GM18873 (cell line): ENCODE data around the gene PTK6.
"Not testable (repeated sequence)": the region's sequence is repeated elsewhere in the genome, so short reads cannot be mapped to it uniquely, and the experiment has no call there.

ENCODE experiments used
- ATAC-seq: cut with Tn5 transposase; IDR thresholded peaks from one replicate; pipeline ENCODE4 v1.9.1; 2021; ENCODE audit warnings: mild to moderate bottlenecking, moderate library complexity, moderate number of reproducible peaks; ENCODE audit not compliant: unreplicated experiment, low FRiP score

The PTK6 gene

DNA sequence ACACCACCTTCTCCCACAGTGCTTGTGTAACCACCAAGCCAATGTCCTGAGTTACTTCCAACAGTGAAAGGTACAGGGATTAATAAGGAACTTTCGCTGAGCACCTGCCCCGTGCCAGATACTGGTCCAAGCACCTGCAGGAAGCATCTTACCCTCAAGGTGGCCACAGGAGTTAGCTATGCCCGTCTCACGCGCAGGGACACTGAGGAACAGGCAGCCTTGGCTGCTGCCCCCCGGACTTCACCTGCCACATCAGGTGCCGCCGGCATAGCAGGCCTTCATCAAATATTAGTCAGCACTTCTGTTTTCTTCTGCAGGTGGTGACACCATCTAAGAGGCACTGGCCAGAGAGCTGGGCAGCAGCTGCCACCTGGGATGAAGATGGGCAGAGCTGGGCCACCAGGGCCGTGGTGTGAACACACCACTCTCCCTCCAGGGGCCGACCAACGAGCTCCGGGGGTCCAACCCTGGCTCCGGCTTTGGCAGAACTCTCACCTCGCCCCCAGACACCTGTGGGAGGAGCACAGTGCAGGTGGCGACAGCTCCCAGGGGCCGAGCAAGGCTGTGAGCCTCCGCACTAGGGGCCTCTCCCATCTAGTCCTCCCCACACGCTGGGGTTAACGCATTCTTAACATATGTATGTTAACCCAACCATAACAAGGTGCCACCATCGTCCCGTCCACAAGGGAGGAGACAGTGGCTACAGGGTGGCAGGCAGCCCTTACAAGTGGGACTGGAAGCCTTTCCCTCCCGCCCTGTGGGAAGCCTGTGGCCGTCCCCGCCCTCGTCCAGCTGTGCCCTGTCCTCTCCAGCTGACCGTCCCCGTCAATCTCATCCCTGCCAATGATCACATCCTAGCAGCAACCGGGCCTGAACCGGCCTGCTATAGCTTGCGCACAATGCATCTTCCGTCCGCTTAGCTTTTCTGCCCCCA is 19.5 kb downstream of the PTK6 start:
- no peak for ATAC-seq

- not testable (repeated sequence) for ATAC-seq
Measured at GRCh38 chr20:63514520-63514919, 22.7 kb downstream of the PTK6 start.

DNA sequence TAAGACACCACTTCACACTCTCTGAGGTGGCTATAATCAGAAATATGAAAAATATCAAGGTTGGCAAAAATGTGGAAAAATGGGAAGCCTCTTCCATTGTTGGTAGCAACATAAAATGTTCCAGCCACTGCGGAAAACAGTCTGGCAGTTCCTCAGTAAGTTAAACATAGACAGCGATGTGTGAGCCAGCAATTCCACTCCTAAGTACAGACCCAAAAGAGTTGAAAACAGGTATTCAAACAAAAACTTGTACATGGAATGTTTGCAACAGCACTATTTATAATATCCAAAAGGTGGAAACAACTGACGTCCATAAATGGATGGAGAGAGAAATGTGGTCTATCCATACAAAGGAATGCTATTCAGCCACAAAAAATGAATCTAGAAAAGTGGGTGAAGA is 24.0 kb downstream of the PTK6 start:
- no peak for ATAC-seq

GRCh38 chr20:63509088-63509564 is 28.1 kb downstream of the PTK6 start:
- no peak for ATAC-seq

DNA sequence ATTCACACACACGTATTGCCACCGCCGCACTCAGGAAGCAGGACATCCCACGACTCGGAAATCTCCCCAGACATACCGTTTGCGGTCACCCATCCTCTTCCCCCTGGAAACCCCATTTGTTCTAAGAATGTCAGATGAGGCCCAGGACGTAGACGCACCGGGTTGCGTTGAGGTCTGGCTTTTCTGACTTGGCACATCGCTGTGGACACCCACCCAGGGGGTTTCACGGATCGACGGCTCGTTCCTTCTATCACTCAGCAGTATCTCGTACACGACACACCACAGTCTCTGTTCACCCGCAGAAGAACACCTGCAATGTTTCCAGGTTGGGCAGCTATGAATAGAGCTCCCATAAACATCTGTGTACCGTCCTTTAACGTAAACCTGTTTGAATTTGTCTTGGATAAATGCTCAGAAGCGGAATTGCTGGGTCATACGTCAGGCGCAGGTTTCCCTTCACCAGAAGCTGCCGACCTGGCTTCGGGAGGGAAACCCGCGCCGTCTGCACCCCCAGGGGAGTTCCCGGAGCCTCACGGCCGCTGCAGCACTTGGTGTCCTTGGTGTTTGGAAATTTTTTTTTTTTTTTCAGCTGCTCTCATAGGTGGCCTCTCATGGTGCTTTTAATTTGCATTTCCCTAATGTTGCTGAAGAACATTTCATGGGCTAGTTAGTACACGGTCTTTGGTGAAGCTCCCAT is 29.0 kb downstream of the PTK6 start:
- no peak for ATAC-seq

DNA sequence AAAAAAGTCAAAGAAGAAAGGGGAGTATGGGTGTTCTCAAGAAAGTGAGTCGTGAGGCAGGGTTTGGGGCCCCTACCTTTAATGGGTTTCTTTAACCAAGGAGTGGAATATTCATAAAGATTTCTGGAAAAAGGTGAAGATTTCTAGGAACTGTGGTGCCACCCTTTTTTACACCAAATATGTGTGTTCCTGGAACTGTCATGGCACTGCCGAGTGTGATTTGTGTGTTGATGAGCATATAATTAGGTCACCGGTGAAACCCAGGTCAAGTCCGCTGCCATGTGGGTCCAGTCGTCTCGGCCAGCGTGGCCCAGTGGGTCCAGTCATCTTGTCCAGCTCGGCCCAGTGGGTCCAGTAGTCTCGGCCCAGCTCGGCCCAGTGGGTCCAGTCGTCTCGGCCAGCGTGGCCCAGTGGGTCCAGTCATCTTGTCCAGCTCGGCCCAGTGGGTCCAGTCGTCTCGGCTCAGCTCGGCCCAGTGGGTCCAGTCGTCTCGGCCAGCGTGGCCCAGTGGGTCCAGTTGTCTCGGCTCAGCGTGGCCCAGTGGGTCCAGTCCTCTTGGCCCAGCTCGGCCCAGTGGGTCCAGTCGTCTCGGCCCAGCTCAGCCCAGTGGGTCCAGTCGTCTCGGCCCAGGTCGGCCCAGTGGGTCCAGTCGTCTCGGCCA is 30.0 kb downstream of the PTK6 start:
- no peak for ATAC-seq

DNA sequence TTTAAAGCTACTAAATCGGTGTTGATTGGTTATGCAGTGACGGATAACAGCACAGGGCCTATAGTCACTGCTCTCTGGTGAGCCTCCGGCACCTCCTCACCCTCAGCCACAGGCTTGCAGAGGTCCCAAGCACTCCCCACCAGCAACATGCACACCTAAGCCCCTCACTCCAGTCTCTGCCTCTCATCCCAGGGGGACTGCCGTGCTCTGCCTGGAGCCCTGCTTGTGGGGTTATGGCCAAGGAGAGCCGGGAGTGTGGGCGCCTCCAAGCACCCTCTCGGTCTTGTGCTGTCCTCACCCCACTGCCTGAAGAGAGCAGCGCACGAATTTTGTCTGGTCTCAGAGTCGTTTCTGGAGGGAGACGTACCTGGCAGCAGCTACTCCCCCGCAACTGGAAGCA is 31.5 kb downstream of the PTK6 start:
- ATAC-seq, result no peak

DNA sequence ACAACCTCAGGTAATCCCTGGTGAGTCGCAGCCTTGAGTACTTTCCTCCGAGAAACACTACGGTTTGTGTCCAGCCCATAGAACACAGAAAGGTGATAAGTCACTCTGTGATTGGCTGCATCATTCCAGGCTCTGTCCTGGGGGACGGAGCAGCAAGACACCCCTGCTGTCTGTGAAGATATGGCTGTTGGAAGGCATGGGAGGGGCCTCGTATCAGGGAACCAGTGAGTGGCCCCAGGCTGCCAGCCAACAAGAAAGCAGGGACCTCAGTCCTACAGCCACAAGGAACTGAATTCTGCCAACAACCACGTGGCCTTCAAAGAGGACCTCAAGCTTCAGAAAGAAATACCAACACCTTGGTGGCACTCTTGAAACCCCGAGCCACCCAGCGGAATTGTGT is 31.9 kb downstream of the PTK6 start:
- ATAC-seq, result no peak

- no peak for ATAC-seq
Measured at GRCh38 chr20:63504642-63505041, 32.5 kb downstream of the PTK6 start.

DNA sequence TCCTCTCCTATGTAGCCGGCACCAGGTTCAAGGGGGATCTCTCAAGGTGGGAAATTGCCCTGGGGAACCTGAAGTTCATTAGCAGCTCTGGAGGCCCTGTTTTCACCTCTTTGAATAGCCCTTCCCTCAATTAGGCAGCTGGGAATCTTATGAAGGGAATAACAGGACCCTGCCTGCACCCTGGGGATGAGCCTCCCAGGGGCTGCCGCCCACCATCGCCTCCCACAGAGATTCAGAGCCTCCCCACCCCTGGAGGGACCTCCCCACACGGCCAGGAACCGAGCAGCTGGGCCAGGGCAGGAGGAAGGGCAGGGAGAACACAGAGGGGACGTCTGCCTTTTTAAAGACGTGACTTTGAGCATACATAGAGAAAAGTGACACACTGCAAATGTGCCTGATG is 33.7 kb downstream of the PTK6 start:
- ATAC-seq, result no peak

DNA sequence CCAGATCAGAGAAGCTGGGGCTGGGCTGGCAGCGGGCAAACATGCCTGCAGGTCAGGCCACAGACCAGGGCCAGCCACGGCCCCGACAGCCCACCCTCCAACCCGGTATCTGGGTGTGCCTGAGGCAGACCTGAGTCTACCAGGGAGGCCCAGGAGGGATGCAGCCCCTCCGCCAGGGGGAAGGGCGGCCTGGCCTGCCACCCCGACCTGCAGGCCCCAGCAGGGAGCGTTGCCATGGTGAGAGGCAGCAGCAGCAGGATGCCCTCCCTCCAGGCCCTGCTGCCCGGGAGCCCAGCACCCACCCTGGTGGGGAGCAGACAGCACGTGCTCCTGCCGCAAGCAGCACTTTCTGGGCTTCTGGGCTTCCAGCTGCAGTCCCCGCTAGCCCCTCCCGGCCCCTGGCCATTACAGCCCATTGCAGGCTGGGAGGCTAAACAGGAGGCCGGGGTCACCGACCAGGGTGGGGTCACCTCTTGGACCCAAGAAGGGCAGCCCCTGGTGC is 34.5 kb downstream of the PTK6 start:
- ATAC-seq, result no peak

GRCh38 chr20:63501818-63502670 is 35.1 kb downstream of the PTK6 start:
- ATAC-seq, result no peak

DNA sequence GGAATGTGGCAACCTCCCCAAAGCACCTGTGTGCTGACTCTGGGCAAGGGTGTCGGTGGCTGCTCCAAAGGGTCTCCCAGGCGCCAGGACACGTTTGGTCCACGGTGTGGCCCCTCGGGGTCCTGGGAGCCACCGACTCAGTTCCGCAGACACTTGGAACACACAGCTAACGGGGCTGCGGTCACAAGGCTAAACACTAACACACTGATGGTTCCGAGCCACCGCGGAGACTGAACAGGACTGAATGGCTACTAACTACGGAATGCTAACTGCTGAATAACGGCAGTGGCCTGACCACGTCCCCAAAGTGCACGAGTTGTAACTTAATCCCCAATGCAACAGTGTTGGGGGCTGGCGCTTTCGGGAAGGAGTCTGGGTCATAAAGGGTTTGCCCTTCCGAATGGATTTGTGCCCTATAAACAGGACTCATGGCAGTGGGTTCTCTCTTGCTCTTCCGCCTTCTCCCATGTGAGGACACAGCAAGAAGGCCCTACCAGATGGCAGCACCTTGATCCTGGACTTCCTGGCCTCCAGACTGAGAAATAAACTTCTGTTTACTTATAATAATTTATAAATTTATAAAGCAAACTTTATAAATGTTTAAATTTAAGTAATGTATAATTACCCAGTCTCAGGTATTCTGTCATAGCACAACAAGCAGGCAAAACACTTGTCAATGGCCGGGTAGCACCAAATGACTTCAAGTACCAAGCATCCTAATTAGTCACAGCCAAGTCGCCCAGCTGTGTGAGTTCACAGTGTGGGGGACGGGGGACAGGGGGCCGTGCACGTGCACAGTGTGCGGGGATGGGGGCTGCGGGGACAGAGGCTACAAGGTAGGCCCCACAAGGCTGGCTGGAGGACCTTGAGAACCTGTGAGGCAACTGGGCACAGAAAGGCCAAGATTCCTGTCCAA is 36.0 kb downstream of the PTK6 start:
- ATAC-seq, result no peak

DNA sequence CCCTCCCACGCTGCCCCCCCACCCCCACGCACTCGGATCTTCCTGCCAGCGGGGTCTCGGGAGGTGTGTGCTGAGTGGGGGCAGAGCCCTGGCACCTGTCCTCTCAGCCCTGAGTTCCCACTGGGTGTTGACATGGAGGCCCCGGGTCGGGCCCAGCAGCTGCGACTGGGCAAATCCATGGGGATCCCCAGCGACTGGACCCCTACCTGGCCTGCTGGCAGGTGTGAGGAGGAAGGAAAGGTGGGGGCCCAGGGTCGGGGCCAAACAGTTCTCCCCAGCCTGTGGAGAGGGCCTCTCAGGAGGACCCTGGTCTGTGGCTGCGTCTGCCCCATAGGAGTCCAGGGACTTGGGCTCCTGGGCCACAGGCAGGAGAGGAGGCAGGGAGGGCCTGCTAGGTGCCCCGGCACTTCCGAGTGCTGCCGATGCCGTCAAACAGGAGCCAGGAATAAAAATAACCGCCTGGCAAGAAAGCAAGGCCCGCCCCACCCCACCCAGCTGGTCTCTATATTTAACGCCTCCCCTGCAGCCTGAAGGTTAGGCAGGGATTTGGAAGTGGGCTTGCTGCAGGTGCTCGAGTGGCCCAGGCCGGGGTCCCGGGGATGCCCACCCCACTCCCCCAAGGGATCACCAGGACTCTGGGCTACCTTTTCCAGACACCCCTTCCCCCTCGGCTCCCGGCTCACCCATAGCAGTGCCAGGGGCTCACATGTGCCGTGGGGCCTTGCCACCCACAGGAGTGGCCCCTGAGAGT is 36.9 kb downstream of the PTK6 start:
- no peak for ATAC-seq

DNA sequence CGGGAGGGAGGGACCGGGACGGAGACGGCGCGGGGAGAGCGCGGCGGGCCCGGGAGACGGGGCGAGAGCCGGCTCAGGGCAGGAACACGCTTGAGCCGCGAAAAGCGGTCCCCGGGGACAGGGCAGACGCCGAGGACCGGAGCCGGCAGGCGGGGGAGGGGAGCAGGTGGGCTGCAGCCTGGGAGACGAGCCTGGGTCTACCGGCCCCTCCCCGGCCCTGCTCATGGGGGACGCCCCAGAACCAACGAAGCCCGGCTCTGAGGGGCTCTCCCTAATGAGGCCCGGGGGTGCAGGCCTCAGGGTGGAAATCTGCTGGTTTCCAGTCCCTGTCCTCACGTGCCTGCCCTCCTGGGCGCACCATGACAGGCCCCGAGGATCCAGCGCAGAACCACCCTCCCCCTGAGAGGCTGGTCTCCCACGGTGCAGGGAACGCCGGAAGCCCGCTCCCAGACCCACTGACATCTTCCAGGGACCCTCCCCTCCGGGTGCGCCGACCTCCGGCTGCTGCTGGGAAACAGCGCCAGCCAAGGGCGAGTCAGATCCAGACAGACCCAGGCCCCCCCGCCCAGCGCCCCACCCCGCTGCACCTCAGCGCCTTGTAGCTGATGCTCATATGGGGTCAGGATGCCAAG is 37.7 kb downstream of the PTK6 start:
- ATAC-seq, result no peak

GRCh38 chr20:63498960-63499337 is 38.2 kb downstream of the PTK6 start, which contains the start of gene EEF1A2:
EEF1A2 (minus strand) TSS chr20:63499083; CDS start chr20:63497763, 1,320 bp downstream.
- no peak for ATAC-seq
